ENCODE results near the gene FAM20A.

Gene FAM20A

DNA sequence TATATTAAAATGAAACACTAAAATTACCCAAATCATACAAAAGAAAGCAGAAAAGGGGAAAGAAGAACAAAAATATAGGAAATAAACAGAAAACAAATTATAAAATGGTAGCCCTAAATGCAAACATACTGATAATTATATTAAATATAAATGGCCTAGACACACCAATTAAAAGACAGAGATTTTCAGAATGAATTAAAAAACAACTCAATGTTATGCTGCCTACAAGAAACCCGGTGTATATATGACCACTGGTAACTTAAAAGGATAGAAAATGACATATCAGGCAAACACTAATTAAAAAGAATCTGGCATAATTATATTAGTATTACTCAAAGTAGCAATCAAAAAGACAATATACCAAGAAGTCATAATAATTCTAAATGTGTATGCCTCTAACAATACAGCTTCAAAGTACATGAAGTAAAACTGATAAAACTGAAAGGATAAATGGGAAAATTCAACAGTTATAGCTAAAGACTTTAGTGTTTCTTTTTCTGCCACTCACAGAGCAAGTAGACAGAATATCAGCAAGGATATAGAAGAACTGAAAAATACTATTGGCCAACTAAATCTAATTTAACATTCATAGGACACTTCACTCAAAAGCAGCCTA, 7.5 kb upstream of the FAM20A start:
- no peak for DNase-seq

DNA sequence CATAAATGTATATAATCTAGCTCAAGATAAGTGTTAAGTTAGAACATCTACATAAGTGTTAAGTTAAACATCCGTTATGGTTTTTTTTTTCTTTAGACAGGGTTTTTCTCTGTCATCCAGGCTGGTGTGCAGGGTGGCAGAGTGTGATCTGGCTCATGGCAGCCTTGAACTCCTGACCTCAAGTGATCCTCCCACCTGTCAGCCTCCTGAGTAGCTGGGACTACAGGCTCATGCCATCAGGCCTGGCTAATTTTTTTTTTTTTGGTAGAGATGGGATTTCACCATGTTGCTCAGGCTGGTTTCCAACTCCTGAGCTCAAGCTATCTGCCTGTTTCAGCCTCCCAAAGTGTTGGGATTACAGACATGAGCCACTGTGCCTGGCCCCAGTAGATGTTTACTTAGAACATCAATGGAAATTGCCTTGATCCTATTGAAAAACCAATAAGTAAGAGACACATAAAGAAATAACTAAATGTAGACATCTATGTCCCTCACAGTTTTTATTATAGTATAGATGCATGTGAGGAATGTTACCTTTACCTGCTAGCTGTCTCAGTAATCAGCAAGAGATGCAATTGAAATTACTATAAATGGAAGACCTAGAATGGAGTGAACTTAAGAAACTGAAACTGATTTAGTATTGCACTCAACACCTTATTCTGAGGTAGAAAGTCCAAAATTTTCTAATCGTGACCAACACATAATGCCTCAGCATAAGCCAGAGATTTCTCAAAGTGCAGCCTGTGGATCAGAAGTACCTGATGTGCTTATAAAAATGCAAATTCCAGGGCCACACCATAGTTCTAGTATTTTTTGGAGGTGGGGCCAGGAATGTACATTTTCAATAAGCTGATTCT, 5.5 kb upstream of the FAM20A start:
- no peak for DNase-seq

DNA sequence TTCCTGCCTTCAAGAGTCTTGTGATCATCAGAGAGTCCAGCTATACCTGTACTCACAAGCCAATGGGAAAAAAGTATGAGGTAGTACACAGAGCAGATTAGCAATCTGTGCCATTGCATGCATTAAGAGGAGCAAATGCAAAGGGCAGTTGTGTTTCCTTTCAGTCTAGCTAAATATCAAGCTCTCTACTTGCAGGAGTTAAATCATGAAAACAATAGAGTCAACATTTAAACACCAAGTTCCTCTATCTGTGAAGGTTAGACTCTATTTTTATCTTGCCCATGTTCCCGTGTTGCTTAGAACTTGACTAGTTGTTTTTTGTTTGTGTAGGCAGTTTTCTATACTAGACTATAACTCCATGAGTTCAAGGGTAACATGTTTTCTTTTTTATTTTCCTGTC, 4.7 kb upstream of the FAM20A start:
- DNase-seq, result no peak

DNA sequence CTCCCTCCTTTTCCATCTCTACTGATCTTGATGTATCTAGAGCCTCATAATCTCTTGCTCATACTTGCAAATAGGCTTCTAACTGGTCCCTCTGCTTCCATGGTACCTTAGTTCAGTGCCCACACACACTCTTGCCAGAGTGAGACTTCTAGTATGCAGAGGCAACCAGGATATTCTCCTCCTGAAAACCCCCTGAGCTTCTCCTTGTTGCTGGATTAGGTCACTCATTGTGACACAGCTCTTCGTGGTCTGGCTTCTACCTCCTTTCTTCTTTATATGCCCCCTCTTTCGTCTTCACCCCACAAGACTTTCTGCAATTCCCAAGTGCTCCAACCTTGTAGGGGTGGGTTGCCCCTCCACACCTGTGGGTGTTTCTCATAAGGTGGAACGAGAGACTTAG, 2.5 kb upstream of the FAM20A start:
- no peak for DNase-seq

DNA sequence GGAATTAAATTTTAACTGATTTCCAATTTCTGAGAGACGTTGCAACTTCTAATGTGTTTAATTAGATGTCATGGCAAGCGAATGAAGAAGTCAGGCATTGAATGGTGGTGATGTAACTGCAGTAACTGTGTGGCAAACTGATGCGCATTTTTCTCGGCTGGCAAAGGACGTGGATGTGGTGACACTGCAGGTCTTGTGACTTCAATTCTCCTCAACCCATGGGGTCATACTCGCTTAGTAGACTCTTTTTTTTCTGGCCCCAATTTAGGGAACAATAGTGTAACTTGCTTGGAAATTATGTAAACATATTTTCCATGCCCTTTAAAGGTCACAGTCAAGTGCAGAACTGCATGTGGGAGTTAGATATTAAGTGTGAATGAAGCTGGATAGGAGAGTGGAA, 1.9 kb upstream of the FAM20A start:
- DNase-seq, result no peak

DNA sequence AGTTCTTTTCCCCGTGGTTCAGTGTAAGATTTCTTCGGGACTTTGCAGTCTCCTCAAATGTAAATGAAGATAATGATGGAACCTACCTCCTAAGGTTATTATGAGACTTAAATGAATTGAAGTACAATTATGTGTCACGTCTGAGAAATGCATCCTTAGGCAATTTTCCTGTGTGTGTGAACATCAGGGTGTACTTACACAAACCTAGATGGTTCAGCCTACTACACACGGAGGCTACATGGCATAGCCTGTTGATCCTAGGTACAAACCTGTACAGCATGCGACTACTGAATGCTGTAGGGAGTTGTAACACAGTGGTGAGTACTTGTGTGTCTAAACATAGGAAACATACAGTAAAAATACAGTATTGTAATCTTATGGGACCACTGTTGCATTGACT, 1.1 kb upstream of the FAM20A start:
- DNase-seq, result no peak

DNA sequence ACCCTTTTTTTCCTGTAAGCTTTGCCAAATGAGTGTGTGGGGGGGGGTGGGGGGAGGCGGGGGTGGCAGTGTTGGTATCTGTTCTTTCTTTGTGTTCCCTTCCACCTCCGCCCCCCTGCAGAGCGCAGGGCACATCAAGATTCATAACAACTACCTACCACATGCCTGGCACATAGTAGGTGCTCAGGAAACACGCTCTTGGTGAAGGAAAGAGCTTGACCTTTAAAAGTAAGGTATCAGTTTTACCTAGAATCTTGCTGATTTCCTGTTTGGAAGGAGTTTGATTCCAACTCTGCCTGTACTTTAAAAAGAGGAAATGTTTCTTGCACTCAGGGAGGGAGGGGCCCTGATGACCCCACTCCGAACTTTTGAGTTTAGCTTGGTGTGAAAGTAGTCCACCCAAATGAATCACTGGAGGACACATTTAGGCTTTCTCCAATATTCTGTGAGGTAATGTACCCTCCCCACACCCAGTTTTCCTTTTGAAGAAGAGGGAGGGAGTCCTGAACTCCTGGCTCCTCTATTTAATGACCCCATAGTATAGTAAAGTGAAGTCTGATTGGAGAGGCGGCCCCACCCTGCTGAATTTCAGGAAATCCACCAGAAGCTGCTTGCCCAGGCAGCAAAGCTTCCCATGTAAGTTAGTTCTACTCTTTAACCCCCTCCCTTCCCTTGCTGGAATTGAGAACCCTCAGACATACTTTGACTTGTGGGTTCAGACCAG, 560 bp upstream of the FAM20A start:
- DNase-seq, result no peak

DNA sequence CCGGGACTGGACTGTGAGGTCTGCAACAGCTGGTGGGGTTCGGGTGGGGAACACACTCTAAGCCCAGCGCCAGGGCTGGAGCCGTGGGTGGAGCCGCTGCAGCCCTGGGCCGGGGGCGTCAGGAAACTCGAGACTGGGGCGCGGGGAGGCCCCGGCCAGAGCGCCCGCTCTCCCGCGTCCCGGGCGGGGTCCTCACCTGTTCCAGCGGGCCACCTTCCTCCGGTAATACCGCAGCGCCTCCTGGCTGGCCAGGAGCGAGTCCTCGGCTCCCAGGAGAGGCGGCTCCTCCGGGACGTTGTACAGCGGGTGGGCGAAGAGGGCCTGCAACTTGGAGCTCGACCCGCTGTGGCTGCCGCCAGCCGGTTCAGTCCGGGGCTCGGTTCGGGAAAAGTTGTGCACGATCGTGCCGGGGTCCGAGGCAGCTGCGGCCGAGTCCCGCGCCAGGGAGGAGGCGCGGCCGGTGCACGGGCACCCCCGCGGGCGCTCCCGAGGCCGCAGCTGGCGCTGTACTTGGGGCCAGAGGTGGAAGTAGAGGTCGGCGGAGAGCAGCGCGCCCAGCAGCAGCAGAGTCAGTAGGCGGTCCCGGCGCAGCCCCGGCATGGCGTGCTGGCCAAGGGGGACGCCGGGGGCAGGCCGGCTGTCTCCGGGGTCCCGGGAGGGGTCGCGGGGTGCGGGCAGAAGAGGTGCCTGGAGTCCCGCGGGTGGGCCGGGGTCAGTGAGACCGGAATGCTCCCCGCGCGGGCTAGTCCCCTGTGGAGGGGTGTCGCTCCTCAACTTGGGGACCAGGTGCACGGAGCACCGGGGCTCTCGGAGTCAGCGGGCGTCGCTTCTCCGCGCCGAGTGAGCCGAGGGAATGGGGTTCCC, 868 bp downstream of the FAM20A start:
- DNase-seq, result no peak

DNA sequence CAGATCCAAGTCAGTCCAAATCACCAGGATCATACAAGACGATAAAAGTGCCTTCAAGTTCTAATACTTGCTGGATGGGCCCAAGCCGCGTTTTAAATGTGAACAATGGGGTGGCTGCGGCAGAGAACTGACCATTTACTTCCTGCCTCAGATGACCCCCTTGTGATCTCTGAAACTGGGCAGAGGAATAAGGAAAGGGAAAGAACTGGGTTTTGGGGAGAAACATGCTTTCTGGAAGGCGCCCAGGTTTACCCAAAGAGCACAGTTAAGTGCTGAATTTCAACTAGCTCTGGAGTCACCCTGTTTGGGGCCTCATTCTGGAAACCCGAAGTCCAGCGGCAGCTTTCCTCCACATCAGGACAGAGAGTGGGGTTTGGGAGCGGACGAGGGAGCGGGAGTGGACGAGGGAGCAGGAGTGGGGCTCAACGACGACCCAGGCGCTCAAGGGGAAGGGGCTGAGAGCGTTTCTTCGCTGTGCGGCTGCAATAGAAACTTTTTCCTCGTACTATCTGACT, 1.6 kb downstream of the FAM20A start:
- DNase-seq, result no peak

DNA sequence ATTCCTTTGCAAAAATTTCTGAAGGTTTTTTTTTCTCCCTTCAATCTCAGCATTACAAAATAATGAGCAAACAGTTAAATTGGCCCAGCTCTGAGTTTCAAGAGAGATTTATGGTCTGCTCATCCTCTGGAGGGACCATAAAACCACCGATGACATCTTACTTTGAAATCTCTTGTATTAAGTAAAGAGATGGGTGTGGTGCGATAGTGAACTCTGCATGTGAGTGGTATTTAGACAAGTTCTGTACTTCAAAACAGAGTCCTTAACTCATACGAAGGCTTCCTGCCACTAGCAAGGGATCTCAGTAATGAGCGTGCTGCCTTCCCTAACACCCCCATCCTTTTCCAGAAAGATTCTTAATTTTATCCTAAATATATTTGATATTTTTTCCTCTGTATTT, 2.1 kb downstream of the FAM20A start:
- no peak for DNase-seq

DNA sequence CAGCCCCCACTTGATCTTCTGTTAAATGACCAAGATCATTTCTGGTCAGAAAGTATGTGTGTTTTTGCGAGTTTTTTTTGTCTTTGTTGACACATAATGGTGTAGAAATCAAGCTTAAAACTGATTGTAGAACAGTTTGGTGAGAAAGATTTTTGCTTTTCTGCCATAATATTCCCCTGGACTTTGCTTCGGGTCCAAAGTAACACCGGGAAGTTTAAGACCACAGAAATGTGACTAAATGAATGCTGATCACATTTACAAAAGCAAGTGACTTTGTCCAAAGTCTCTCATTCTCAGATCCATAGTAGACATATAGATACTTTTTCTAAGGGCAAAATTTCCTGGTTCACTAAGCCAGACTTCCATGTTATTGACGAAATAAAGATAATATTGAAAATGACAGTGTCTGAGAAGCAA, 2.6 kb downstream of the FAM20A start:
- no peak for DNase-seq

DNA sequence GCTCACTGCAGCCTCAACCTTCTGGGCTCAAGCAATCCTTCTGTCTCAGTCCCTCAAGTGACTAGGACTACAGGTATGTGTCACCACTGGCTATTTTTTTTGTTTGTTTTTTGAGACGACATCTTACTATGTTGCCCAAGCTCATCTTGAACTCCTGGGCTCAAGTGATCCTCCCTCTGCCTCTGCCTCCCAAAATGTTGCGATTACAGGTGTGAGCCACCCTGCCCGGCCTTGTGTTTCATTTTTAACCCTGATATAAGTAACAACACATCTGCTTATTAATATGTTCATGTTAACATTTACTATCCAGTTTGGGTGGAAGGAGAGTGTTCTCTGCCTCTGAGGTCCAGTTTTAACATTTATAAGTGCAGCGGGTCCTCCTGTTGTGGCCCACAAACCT, 3.1 kb downstream of the FAM20A start:
- no peak for DNase-seq

DNA sequence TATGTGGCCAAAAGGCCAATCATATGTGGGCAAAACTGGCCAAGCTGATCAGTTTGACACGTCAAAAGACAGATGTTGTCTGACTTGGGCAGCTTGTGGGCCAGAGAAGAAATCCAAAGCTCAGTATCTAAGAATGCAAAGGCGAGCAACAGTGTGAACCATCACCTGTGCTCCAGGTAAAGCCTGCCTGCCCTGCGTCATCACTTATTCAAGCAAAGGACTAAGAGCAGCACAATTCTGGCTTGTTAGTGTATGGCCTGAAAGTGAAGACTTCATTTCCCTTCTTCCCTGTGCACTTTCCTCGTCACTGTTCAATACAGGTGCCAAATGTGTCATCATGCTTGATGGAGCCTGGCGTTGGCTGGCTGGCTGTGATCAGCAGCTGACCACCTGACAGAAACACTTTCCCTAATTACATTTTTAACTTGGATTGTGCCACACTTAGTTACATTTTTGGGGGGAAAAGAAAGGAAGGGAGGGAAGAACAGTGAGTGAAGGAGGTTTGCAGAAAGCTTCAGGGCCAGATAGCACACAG, 4.7 kb downstream of the FAM20A start:
- no peak for DNase-seq

DNA sequence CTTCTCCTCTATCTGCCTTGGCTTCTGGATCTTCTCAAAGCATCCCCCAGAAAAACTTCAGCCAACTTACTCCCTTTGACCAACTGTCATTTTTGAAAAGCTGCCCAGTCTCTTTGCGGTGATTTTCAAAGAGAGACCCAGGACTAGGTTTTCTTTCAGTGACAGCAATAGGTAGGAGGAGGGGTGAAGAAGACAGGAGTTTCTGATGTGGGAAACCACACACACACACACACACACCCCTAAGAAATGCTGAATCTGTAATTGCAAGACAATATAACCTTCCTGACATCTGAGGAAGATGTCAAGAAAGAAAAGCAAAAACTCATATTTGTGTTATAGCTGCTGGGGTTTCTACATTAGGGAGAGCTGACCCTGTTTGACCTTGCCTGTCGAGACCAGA, 5.2 kb downstream of the FAM20A start:
- DNase-seq, result no peak

DNA sequence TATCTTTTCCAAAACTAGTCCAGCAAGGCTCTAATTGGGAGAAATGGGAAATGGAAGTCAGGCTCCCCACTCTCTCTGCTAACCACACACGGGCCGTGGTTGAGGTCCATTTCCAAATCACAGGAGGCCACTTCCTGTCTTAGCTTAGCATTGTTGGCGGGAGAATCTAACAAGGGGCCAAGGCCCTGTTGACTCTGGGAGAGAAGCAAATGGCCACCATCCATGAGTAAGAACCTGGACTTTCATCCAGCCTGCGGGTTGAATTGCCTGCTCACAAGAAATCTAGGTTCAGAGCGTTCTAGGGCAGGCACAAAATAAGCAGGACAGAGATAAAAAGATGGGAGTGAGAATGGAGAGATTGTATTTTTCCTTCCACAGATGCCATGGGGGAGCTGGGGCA, 5.7 kb downstream of the FAM20A start:
- DNase-seq, result no peak

DNA sequence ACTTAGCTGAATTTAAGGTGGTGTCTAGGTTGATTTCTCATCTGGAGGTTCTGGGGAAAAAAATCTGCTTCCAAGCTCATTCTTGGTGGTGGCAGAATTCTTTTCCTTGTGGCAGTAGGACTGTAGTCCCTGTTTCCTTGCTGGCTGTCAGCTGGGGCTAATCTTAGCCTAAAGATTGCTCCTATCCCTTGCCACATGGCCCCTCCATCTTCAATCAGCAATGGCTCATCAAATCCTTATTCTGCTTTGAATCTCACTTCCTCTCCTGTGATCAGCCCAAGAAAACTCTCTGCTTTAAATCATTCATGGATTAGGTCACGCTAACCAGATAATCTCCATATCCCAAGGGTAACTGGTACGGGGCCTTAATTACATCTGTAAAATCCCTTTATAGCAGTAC, 6.6 kb downstream of the FAM20A start:
- DNase-seq, result no peak

DNA sequence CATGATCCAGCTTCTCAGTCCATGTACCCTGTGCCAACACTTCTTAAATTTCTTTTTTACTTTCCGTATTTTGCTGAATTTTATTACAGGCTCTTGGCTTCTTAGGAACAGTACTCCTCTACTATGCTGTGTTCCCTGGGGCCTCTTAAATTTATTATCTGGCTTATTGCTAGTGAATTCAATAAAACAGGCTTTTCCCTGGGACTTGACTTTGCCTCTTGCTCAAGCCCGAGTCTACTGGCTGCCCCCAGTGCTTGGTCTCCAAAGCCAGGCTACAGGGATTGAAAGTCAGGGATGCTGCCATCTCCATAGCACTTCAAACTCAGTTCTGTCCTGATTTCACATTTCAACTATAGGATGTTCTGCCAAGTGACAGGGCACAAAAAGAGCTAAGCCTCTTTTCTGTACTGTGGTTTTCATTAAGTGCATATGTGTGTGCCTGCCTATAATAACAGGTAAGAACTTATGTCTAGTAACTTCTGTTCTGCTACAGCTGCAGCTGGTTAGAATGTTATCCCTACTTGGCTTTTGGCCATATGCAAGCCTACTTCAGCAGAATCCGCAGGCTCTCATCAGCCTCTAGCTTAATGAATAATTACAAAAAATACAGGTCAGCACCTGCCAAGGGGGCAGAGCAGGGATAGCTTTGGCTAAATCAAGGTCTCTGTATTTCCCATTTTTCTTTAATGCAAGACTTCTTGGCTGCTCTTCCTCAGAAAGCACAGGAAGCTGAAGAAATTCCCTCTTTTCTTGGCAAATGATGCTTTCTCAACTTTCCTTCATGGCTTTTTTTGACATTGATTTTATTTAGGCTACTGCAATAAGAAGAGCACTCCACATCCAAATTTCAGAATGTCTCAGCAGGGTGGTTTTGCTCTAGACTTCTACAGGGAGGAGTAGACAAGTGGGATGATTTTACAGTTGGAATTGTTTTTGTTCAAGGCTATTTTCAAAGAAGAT, 8.2 kb downstream of the FAM20A start:
- no peak for DNase-seq

DNA sequence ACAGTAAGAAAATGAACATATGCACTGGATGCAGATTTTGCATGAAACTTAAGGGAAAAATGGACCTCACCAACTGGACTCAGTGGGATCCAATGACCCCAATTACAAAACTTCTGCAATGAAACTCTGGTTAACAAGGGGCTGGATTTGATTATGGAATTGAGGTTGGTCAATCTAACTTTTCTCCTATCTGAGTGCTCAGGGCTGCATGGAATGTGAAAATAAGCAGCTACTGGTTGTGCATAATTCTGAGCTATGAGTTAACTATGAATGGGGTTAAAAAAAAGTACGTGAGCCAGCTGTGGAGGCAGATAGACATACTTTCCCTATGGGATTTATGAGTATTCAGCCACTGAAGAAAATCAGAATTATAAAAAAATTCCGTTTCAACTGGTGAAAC, 9.2 kb downstream of the FAM20A start:
- DNase-seq, result no peak

DNA sequence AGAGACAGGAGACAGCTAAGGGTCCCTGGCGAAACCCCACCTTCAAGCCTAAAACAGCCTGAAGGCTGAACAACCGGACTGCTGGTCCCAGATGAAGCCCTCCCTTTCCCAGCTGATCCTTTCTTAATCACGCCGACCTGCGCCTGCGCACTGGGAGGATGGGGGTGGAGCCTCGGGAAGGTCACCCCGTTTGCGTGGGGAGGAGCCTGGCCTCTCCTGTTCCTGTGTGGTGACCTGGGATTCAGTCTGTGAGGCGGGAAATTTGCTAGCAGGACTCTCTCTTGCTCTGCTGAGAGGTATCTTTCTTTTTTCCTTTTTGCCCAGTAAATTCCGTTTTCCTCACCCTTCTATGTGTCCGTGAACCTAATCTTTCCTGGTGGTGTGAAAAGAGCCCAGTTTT, 9.6 kb downstream of the FAM20A start:
- no peak for DNase-seq

DNA sequence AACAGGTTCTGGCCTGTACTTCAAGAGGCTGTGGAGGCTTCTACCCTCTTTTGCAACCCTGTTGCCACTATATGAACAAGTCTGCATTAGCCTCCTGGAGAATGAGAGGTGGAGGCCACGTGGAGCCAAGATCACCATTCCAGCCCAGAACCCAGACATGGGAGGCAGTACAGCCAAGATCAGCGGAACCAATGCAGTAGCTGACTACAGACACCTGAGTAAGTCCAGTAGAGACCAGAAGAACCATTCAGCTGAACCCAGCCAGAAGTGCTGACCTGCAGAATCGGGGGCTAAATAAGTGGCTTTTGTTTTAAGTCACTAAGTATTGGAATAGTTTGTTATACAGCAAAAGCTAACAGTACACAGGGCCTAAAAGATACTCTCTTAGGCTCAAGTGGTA, 12.1 kb downstream of the FAM20A start:
- no peak for DNase-seq

DNA sequence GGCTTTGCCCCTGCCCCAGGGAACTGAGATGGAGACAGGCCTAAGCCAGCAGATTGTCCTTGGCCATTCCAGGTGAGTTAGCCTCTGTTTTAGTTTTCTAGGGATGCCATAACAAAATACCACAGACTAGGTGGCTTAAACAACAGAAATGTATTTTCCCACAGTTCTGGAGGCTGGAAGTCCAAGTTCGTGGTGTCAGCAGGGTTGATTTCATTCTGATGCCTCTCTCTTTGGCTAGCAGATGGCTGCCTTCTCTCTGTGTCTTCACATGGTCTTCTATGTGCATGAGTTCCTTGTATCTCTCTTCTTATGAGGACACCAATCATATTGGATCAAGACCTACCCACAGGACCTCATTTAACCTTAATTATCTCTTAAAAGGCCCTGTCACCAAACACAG, 12.8 kb downstream of the FAM20A start:
- DNase-seq, result no peak
